OCI-LY7 (cell line): Measurements from ENCODE around the gene MAGED2. TPM values are rescaled to one million over a fixed set of nuclear protein-coding genes. Genes with fewer than 3 reads are reported as not detected.
"Not testable (repeated sequence)": the region's sequence is repeated elsewhere in the genome, so short reads cannot be mapped to it uniquely, and the experiment has no call there.

Source experiments
- BruUV-seq: library from RNA; stranded (reverse); fragments of 400-500 nt; replicated peaks from 2 replicates; lab custom pipeline; 2021; lab: Mats Ljungman, UMichigan
- CTCF ChIA-PET: fragments of 300-600 bp; sonication (Branson Sonifier 250); formaldehyde crosslinking; loops from one replicate; lab custom pipeline; 2022; ENCODE audit warnings: antibody characterized with exemption; ENCODE audit not compliant: unreplicated experiment; lab: Charles Lee
- POLR2A ChIA-PET: fragments of 300-600 bp; sonication (Branson Sonifier 250); formaldehyde crosslinking; loops from one replicate; lab custom pipeline; 2022; ENCODE audit warnings: antibody characterized with exemption; lab: Charles Lee
- DNase-seq: peaks from one replicate; pipeline ENCODE4 v3.0.0-alpha.2; 2015; ENCODE audit warnings: low spot score
- H2AFZ ChIP-seq: fragments of 200-600 bp; sonication (generic), shearing (Covaris generic); 2 replicates; pipeline ENCODE4 v1.6.1; 2014; ENCODE audit warnings: mild to moderate bottlenecking, antibody characterized with exemption, low read length, moderate library complexity
- H3K27ac ChIP-seq: fragments of 200-600 bp; sonication (generic); 2 replicates; pipeline ENCODE4 v1.5.1; 2014; ENCODE audit warnings: mixed run types, low read depth, mild to moderate bottlenecking, moderate library complexity, low read length, inconsistent platforms; ENCODE audit not compliant: poor library complexity, severe bottlenecking
- H3K36me3 ChIP-seq: fragments of 200-600 bp; sonication (generic); 2 replicates; pipeline ENCODE4 v1.6.1; 2014; ENCODE audit warnings: mild to moderate bottlenecking, antibody characterized with exemption, low read length, moderate library complexity, mixed read lengths; ENCODE audit not compliant: insufficient read depth
- H3K4me1 ChIP-seq: fragments of 200-600 bp; sonication (generic); 2 replicates; pipeline ENCODE4 v1.5.1; 2014; ENCODE audit warnings: mild to moderate bottlenecking, low read length; ENCODE audit not compliant: insufficient read depth, poor library complexity, severe bottlenecking
- H3K4me2 ChIP-seq: fragments of 200-600 bp; sonication (generic); 2 replicates; pipeline ENCODE4 v1.6.1; 2014; ENCODE audit warnings: mild to moderate bottlenecking, low read length
- H3K4me3 ChIP-seq: fragments of 200-600 bp; sonication (generic); 2 replicates; pipeline ENCODE4 v1.5.1; 2014; ENCODE audit warnings: mild to moderate bottlenecking, low read depth, low read length; ENCODE audit not compliant: poor library complexity, severe bottlenecking
- H3K79me2 ChIP-seq: fragments of 200-600 bp; sonication (generic); 2 replicates; pipeline ENCODE4 v1.6.1; 2016; ENCODE audit warnings: low read depth, mild to moderate bottlenecking, low read length, moderate library complexity, mixed read lengths; ENCODE audit not compliant: insufficient read depth
- H3K9me2 ChIP-seq: fragments of 200-600 bp; sonication (generic); 2 replicates; pipeline ENCODE4 v1.6.1; 2016; ENCODE audit warnings: mild to moderate bottlenecking, low read length, mixed read lengths; ENCODE audit not compliant: insufficient read depth
- H3K9me3 ChIP-seq: fragments of 200-600 bp; sonication (generic); 2 replicates; pipeline ENCODE4 v1.6.1; 2014; ENCODE audit warnings: mild to moderate bottlenecking, mixed run types, low read length, mixed read lengths
- H4K20me1 ChIP-seq: fragments of 200-600 bp; sonication (generic); 2 replicates; pipeline ENCODE4 v1.6.1; 2014; ENCODE audit warnings: mild to moderate bottlenecking, antibody characterized with exemption, low read length, moderate library complexity, mixed read lengths; ENCODE audit not compliant: insufficient read depth
- EZH2phosphoT487 ChIP-seq: fragments of 200-600 bp; sonication (generic); IDR thresholded peaks from 2 replicates; pipeline ENCODE4 v1.6.1; 2018; ENCODE audit warnings: low read depth, borderline replicate concordance, mild to moderate bottlenecking, mixed run types, antibody characterized with exemption, low read length, moderate library complexity, mixed read lengths
- intact Hi-C: fragments of 100-400 bp; cut with micrococcal nuclease; formaldehyde crosslinking; loops from one replicate; pipeline ENCODE4 v1.10.0; 2022; ENCODE audit not compliant: unreplicated experiment
- total RNA-seq, 2 experiments: library from RNA; depleted of rRNA in 1 of 2; stranded (reverse); fragments of >200 nt in 1 of 2; shearing (Covaris generic) in 1 of 2; gene quantifications; 2 replicates each; pipeline ENCODE4 v1.2.3, GENCODE V29; 2014 to 2022
- TF ChIP-seq, protein P1 (sequence below): fragments of 200-600 bp; sonication (generic); conservative IDR thresholded peaks from 2 replicates; pipeline ENCODE4 v1.5.1; 2014; ENCODE audit warnings: mild to moderate bottlenecking, antibody characterized with exemption, low read length, moderate library complexity, mixed read lengths

The MAGED2 gene
- total RNA-seq, 2 experiments from 2014 or later, result 27.1 to 48.3 TPM

DNA sequence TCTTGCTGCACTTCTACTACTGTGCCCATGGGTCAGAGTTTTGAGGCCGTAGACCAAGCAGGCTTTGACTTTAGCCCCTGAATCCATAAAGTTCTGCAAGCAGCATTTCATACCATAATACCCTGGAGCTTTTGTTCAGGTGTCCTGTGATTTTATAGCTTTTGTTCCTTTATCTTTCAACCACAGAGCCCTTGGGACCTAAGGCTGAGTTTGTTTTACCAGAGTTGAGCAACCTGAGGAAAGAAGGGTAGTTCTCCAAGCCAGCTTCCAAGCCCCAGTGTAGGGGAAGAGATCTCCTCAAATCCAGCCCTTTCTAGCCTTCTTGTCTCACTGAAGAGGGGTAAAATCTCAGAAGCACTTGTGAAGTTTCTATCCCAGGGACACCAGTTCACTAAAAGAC, 35.1 kb downstream of the MAGED2 start:
- CTCF ChIA-PET, result no interaction called here
- BruUV-seq, result no TSS peak
- H4K20me1 ChIP-seq, result no peaks in the 10 kb centered on the region
- H3K27ac ChIP-seq, result no peak overlapping the region
- H2AFZ ChIP-seq, result no peak overlapping the region
- H3K4me3 ChIP-seq, result no peak overlapping the region
- H3K4me1 ChIP-seq, result no peaks in the 10 kb centered on the region
- no peak for TF ChIP-seq EZH2phosphoT487
- TF ChIP-seq, protein P1, sequence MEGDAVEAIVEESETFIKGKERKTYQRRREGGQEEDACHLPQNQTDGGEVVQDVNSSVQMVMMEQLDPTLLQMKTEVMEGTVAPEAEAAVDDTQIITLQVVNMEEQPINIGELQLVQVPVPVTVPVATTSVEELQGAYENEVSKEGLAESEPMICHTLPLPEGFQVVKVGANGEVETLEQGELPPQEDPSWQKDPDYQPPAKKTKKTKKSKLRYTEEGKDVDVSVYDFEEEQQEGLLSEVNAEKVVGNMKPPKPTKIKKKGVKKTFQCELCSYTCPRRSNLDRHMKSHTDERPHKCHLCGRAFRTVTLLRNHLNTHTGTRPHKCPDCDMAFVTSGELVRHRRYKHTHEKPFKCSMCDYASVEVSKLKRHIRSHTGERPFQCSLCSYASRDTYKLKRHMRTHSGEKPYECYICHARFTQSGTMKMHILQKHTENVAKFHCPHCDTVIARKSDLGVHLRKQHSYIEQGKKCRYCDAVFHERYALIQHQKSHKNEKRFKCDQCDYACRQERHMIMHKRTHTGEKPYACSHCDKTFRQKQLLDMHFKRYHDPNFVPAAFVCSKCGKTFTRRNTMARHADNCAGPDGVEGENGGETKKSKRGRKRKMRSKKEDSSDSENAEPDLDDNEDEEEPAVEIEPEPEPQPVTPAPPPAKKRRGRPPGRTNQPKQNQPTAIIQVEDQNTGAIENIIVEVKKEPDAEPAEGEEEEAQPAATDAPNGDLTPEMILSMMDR, result no peak
- intact Hi-C loops, result no loop called here
- no peaks in the 10 kb centered on the region for H3K79me2 ChIP-seq
- POLR2A ChIA-PET, result no interaction called here
- no peak overlapping the region for H3K4me2 ChIP-seq
- no peaks in the 10 kb centered on the region for H3K9me2 ChIP-seq
- H3K9me3 ChIP-seq, result no peaks in the 10 kb centered on the region
- no peaks in the 10 kb centered on the region for H3K36me3 ChIP-seq
- DNase-seq, result no peak

GRCh38 chrX:54843050-54843449, 35.5 kb downstream of the MAGED2 start:
- CTCF ChIA-PET, result no interaction called here
- no peak overlapping the region for H3K27ac ChIP-seq
- no peak for DNase-seq
- no peaks in the 10 kb centered on the region for H3K79me2 ChIP-seq
- H3K9me3 ChIP-seq, result no peaks in the 10 kb centered on the region
- no peak overlapping the region for H2AFZ ChIP-seq
- no peaks in the 10 kb centered on the region for H3K4me1 ChIP-seq
- H3K4me3 ChIP-seq, result no peak overlapping the region
- H3K9me2 ChIP-seq, result no peaks in the 10 kb centered on the region
- BruUV-seq, result no TSS peak
- no peak for TF ChIP-seq EZH2phosphoT487
- TF ChIP-seq, protein P1, result no peak
- no peaks in the 10 kb centered on the region for H3K36me3 ChIP-seq
- no peak overlapping the region for H3K4me2 ChIP-seq
- no peaks in the 10 kb centered on the region for H4K20me1 ChIP-seq
- intact Hi-C loops, result no loop called here
- POLR2A ChIA-PET, result no interaction called here

DNA sequence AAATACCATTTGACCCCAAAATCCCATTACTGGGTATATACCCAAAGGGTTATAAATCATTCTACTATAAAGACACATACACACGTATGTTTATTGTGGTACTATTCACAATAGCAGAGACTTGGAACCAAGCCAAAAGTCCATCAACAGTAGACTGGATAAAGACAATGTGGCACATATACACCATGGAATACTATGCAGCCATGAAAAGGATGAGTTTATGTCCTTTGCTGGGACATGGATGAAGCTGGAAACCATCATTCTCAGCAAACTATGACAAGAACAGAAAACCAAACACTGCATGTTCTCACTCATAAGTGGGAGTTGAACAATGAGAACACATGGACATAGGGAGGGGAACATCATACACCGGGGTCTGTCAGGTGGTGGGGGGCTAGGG, 40.2 kb downstream of the MAGED2 start:
- H3K9me3 ChIP-seq, BruUV-seq, H4K20me1 ChIP-seq, H3K27ac ChIP-seq, H3K4me2 ChIP-seq, DNase-seq, H3K4me3 ChIP-seq, intact Hi-C loops, H3K9me2 ChIP-seq, H3K4me1 ChIP-seq, H3K79me2 ChIP-seq, H3K36me3 ChIP-seq, CTCF ChIA-PET, H2AFZ ChIP-seq, POLR2A ChIA-PET: not testable (repeated sequence)
